Right atrium auricular region (tissue), 2 donors: ENCODE data around the gene MPRIP. TPM values are rescaled to one million over a fixed set of nuclear protein-coding genes. Genes with fewer than 3 reads are reported as not detected.

Source experiments
- DNase-seq: peaks from one replicate; pipeline ENCODE4 v3.0.0-alpha.2; 2019; ENCODE audit warnings: low spot score
- H3K27ac ChIP-seq, 2 donors: fragments of 200-600 bp; sonication (generic); 1 replicate in 1 of 2; 2 replicates in 1 of 2; pipeline ENCODE4 v1.5.1; 2016 to 2019
- H3K27me3 ChIP-seq, 2 donors: fragments of 200-600 bp; sonication (generic); one replicate each; pipeline versions ENCODE4 v1.5.1 to v1.6.0; 2017 to 2019
- H3K36me3 ChIP-seq: fragments of 200-600 bp; sonication (generic); one replicate; pipeline ENCODE4 v1.5.1; 2016
- H3K4me1 ChIP-seq, 2 donors: fragments of 200-600 bp; sonication (generic); one replicate each; pipeline versions ENCODE4 v1.5.1 to v1.6.0; 2017 to 2019
- H3K4me3 ChIP-seq, 2 donors: fragments of 200-600 bp; sonication (generic); 1 replicate in 1 of 2; 2 replicates in 1 of 2; pipeline ENCODE4 v1.5.1; 2017 to 2019; ENCODE audit warnings: mild to moderate bottlenecking in 1 of 2, moderate library complexity in 1 of 2
- H3K9me3 ChIP-seq, 2 donors: fragments of 200-600 bp; sonication (generic); one replicate each; pipeline ENCODE4 v1.5.1; 2019
- total RNA-seq, 2 donors: library from RNA; depleted of rRNA; stranded (reverse); fragments of >200 nt; gene quantifications; one replicate each; pipeline ENCODE4 v1.1.0, GENCODE V29; 2016
- TF ChIP-seq, protein P1 (sequence below), 2 donors: fragments of 200-600 bp; sonication (generic); IDR thresholded peaks; one replicate each; pipeline ENCODE4 v1.5.1; 2019; ENCODE audit warnings: antibody characterized with exemption in 2 of 2

MPRIP gene
- total RNA-seq, 2 donors from 2014 or later = 102 to 145 TPM

DNA sequence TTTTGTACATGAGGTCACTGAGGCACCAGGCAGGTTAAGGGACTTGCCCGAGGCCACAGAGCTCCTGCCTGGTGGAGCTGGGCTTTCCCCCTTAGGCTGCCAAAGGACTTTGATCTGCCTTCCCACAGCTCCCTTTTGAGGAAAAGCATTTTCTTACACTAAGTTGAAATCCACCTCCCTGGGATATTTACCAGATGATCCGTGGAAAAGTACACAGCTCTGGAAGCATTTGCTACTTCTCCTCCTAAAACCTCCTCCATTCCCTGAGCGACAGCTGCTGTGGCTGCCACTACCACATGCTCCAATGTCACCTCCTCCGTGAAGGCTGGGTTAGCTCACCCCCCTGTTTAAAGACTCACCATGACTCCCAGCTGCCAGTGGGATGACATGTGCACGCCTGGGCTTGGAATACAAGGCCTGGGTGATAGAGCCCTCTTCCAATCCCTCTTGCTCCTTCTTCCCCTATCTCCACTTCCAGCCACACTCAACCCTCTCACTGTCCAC lies 1.2 kb upstream of the MPRIP start:
- Histone ChIP-seq H3K4me1 (peaks cover 0 to 52% of the 10 kb centered on the region in 2 donors), H3K27me3 (no peaks in the 10 kb centered on the region), H3K27ac (peak overlapping the region; percentile 74 to 80), H3K9me3 (no peaks in the 10 kb centered on the region), H3K4me3 (no peak overlapping the region), H3K36me3 (no peaks in the 10 kb centered on the region)
- TF ChIP-seq, protein P1, sequence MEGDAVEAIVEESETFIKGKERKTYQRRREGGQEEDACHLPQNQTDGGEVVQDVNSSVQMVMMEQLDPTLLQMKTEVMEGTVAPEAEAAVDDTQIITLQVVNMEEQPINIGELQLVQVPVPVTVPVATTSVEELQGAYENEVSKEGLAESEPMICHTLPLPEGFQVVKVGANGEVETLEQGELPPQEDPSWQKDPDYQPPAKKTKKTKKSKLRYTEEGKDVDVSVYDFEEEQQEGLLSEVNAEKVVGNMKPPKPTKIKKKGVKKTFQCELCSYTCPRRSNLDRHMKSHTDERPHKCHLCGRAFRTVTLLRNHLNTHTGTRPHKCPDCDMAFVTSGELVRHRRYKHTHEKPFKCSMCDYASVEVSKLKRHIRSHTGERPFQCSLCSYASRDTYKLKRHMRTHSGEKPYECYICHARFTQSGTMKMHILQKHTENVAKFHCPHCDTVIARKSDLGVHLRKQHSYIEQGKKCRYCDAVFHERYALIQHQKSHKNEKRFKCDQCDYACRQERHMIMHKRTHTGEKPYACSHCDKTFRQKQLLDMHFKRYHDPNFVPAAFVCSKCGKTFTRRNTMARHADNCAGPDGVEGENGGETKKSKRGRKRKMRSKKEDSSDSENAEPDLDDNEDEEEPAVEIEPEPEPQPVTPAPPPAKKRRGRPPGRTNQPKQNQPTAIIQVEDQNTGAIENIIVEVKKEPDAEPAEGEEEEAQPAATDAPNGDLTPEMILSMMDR (IDR thresholded peaks at IDR 0.05) = no peak
- no peak for DNase-seq

DNA sequence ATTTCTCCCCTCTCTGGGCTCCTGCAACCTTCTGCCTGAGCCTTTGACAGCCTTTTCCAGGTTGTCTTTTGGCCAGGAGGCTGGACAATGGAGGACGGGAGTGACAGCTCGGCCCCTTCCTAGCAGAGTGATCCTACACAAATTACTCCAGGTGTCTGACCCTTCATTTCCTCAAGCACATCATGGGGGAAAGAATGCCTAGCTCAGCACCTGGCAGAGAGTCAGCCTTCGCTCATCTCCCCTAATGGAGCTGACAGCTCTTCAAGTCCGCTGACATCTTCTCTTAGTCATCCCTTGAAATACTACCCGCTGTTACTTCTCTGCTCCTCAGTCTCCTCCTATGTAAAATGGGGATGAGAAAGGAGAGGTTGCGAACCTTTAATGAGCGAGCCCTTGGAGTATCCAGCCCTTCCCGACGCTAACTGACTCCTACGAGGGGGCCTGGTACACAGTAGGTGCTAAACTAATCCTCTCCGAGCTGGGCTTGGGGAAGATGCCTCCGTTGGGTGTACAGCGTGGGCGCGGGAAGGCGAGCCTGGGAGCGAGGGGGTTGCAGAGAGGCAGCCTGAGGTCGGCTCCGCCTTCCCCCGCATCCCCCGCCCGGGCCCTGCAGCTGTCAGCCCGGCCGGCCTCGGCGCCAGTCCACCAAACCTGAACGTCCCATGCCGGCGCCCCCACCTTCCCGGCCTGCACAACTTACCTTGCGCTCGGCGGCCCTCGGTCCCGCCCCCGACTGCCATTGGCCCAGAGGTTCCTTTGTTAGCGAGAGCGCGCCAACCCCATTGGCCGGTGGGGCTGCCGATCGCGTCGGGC lies 480 bp upstream of the MPRIP start:
- peak overlapping the region; percentile 30 to 57 for H3K4me3 ChIP-seq
- no peaks in the 10 kb centered on the region for H3K27me3 ChIP-seq
- TF ChIP-seq, protein P1 (IDR thresholded peaks at IDR 0.05) = no peak
- peak overlapping the region; percentile 74 to 80 for H3K27ac ChIP-seq
- no peaks in the 10 kb centered on the region for H3K9me3 ChIP-seq
- no peaks in the 10 kb centered on the region for H3K36me3 ChIP-seq
- peak; percentile 97 for DNase-seq
- H3K4me1 ChIP-seq = peaks cover 0 to 51% of the 10 kb centered on the region in 2 donors

DNA sequence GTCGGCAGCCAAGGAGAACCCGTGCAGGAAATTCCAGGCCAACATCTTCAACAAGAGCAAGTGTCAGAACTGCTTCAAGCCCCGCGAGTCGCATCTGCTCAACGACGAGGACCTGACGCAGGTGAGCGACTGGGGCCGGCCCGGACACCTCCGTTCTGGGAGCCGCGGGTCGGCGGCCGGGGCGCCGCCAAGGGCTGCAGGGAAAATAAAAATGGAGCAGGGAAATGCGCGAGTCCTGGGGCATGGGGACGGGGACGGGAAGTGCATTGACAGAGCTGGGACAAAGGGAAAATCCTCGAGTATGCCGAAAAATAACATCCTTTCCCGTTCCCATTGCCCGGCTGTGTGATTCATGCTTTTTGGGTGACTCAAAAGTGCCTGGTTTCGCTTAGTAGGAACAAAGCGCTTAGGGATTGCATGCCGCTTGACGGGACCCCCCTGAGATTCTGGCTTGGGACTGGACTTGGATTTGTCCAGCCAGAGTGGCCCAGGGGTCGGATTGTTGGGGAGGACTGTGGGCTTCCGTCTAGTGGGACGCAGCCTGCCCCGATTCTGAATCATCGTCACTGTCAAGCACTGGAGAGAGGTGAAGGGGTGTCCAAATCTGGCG lies 699 bp downstream of the MPRIP start:
- H3K4me1 ChIP-seq = peaks cover 0 to 57% of the 10 kb centered on the region in 2 donors
- H3K27me3 ChIP-seq = no peaks in the 10 kb centered on the region
- H3K27ac ChIP-seq = peak overlapping the region; percentile 86 to 87
- TF ChIP-seq, protein P1 (IDR thresholded peaks at IDR 0.05) = no peak
- peak overlapping the region; percentile 65 to 84 for H3K4me3 ChIP-seq
- H3K36me3 ChIP-seq = no peaks in the 10 kb centered on the region
- no peak for DNase-seq
- H3K9me3 ChIP-seq = no peaks in the 10 kb centered on the region

DNA sequence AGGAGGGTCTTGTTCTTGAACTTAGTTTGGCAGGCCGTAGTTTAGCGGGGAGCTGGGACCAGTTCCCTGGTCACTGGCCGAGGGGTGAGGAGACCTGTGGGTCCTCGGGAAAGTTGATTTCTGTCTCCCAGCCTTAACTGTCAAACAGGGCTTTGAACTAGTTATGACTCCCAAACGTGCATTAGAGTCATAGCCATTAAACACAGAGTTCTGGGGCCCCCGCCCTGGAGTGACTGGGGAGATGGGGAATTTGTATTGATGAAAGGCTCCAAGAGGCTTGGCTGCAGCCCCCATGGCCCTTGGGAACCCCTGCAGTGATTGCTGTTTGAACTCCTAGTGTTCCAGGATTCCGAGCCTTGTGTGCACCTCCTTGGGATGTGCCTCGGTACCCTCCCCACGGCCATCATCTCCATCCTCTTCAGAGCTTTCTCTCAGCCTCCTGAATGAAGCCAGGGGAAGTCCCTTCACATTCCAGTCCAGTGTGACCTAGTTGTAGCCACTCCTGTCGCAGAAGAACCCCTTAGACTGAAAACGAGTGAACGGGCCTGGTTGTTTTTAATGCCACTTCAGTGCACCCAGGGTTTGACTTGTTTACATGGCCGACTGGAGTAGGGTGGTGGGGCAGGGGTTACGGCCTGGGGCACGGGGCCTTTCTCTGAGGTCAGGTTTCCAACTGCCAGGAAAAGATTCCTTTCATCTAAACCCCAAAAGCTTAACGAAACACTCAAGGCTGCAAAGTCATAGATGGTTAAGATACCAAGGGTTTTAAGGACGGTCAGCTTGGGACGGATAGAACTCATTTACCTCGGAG lies 1.4 kb downstream of the MPRIP start:
- Histone ChIP-seq H3K27me3 (no peaks in the 10 kb centered on the region), H3K36me3 (no peaks in the 10 kb centered on the region), H3K9me3 (no peaks in the 10 kb centered on the region), H3K4me1 (peaks cover 0 to 64% of the 10 kb centered on the region in 2 donors), H3K27ac (peak overlapping the region; percentile 86 to 87), H3K4me3 (peak overlapping the region; percentile 65 to 84)
- TF ChIP-seq, protein P1 (IDR thresholded peaks at IDR 0.05) = no peak
- DNase-seq = no peak

DNA sequence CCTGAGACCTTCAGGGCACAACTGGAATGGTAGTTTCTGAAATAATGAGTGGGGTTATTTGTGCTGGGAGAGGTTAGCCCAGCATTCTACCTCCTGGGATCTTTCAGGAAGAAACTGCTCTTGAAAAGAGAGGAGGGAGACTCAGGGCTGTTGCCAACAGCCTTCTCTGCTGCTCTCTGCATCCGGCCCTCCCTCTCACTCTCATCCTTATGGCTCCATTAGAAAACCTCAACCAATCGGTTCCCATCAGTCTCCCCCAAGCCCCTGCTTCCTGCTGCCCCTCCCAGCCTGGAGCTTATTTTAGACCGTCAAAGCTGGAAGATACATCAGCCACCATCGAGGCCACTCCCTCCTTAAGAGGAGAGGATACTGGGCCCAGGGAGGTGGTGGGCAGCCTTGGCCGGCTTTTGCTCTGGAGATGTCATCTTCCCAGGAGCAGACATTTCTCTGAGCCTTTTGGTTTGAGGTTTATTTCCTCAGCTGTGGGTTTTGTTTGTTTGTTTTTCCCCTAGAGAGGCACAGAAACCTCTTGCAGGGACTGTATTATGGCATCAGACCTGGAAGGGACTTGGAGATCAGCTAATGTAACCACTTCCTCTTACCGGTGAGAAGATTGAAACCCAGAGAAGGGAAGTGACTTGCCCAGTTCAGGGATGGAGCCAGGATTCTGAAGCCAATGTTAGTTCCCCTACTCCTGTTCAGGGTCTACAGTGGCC lies 2.7 kb downstream of the MPRIP start:
- H3K4me3 ChIP-seq = peak overlapping the region; percentile 8 to 65
- peak overlapping the region; percentile 86 to 87 for H3K27ac ChIP-seq
- no peaks in the 10 kb centered on the region for H3K36me3 ChIP-seq
- H3K9me3 ChIP-seq = no peaks in the 10 kb centered on the region
- TF ChIP-seq, protein P1 (IDR thresholded peaks at IDR 0.05) = no peak
- H3K27me3 ChIP-seq = no peaks in the 10 kb centered on the region
- peaks cover 0 to 76% of the 10 kb centered on the region in 2 donors for H3K4me1 ChIP-seq
- no peak for DNase-seq
